KMS-11 (cell line): ENCODE results near the gene CMC4.
A peak's percentile ranks its signal among the peaks of the same experiment; 100 is the strongest.

ENCODE experiments used
- H2AFZ ChIP-seq: fragments of 200-600 bp; sonication (generic); 2 replicates; pipeline ENCODE4 v1.6.1; 2016; ENCODE audit warnings: antibody characterized with exemption, mixed run types, low read depth
- H3K27ac ChIP-seq: fragments of 200-600 bp; sonication (generic); 2 replicates; pipeline ENCODE4 v1.6.1; 2016; ENCODE audit warnings: mild to moderate bottlenecking, mixed run types
- H3K27me3 ChIP-seq: fragments of 200-600 bp; sonication (generic); 2 replicates; pipeline ENCODE4 v1.6.1; 2017; ENCODE audit warnings: mild to moderate bottlenecking, low read depth, mixed run types, moderate library complexity; ENCODE audit not compliant: insufficient read depth
- H3K36me3 ChIP-seq: fragments of 200-600 bp; sonication (generic); 2 replicates; pipeline ENCODE4 v1.6.1; 2017; ENCODE audit warnings: mild to moderate bottlenecking, mixed run types; ENCODE audit not compliant: insufficient read depth
- H3K4me1 ChIP-seq: fragments of 200-600 bp; sonication (generic); 2 replicates; pipeline ENCODE4 v1.6.1; 2016; ENCODE audit warnings: mild to moderate bottlenecking, low read depth, mixed run types; ENCODE audit not compliant: poor library complexity, severe bottlenecking
- H3K4me2 ChIP-seq: fragments of 200-600 bp; sonication (generic); 2 replicates; pipeline ENCODE4 v1.7.0; 2016; ENCODE audit warnings: mild to moderate bottlenecking, mixed run types
- H3K4me3 ChIP-seq: fragments of 200-600 bp; sonication (generic); IDR thresholded peaks from 2 replicates; pipeline ENCODE4 v1.6.1; 2017; ENCODE audit warnings: low read depth, low read length, mixed read lengths; ENCODE audit not compliant: insufficient read depth
- H3K79me2 ChIP-seq: fragments of 200-600 bp; sonication (generic); 2 replicates; pipeline ENCODE4 v1.6.1; 2016; ENCODE audit warnings: low read depth, mixed run types; ENCODE audit not compliant: insufficient read depth
- H3K9ac ChIP-seq: fragments of 200-600 bp; sonication (generic); 2 replicates; pipeline ENCODE4 v1.6.1; 2016; ENCODE audit warnings: mild to moderate bottlenecking, mixed run types
- H4K20me1 ChIP-seq: fragments of 200-600 bp; sonication (generic); 2 replicates; pipeline ENCODE4 v1.6.1; 2016; ENCODE audit warnings: mild to moderate bottlenecking, mixed run types; ENCODE audit not compliant: insufficient read depth
- CTCF ChIP-seq: fragments of 200-600 bp; sonication (generic); conservative IDR thresholded peaks from 2 replicates; pipeline ENCODE4 v1.6.1; 2017; ENCODE audit warnings: low read depth, mild to moderate bottlenecking, antibody characterized with exemption, low read length, moderate library complexity, mixed read lengths

The CMC4 gene

GRCh38 chrX:155053656-155054055 is 17.3 kb downstream of the CMC4 start:
- no peak for TF ChIP-seq CTCF
- no peak overlapping the region for H3K9ac ChIP-seq
- no peaks in the 10 kb centered on the region for H3K27me3 ChIP-seq
- no peaks in the 10 kb centered on the region for H3K79me2 ChIP-seq
- no peaks in the 10 kb centered on the region for H3K36me3 ChIP-seq
- H3K4me3 ChIP-seq, result no peak overlapping the region
- H3K4me1 ChIP-seq, result no peaks in the 10 kb centered on the region
- no peaks in the 10 kb centered on the region for H4K20me1 ChIP-seq
- H3K4me2 ChIP-seq, result no peak overlapping the region
- H3K27ac ChIP-seq, result no peak overlapping the region
- H2AFZ ChIP-seq, result no peak overlapping the region

- H3K4me3 ChIP-seq, result no peak overlapping the region
- no peaks in the 10 kb centered on the region for H3K4me1 ChIP-seq
- H3K27me3 ChIP-seq, result no peaks in the 10 kb centered on the region
- H3K4me2 ChIP-seq, result no peak overlapping the region
- no peak overlapping the region for H2AFZ ChIP-seq
- TF ChIP-seq CTCF, result no peak
- H3K36me3 ChIP-seq, result no peaks in the 10 kb centered on the region
- no peak overlapping the region for H3K9ac ChIP-seq
- no peaks in the 10 kb centered on the region for H3K79me2 ChIP-seq
- no peak overlapping the region for H3K27ac ChIP-seq
- H4K20me1 ChIP-seq, result no peaks in the 10 kb centered on the region
Measured at GRCh38 chrX:155052738-155053498, 18.0 kb downstream of the CMC4 start.

GRCh38 chrX:155048977-155049619 is 21.8 kb downstream of the CMC4 start:
- Histone ChIP-seq H3K27ac (no peak overlapping the region), H3K4me3 (no peak overlapping the region), H4K20me1 (no peaks in the 10 kb centered on the region), H3K9ac (no peak overlapping the region), H3K4me2 (no peak overlapping the region), H3K4me1 (no peaks in the 10 kb centered on the region), H2AFZ (no peak overlapping the region), H3K79me2 (no peaks in the 10 kb centered on the region), H3K27me3 (no peaks in the 10 kb centered on the region), H3K36me3 (no peaks in the 10 kb centered on the region)
- peak; percentile 71 for TF ChIP-seq CTCF

- no peak overlapping the region for H3K27ac ChIP-seq
Measured at GRCh38 chrX:155046811-155047528, 24.0 kb downstream of the CMC4 start.

More at GRCh38 chrX:155046811-155047528, 24.0 kb downstream of the CMC4 start:
- H3K4me3 ChIP-seq, result no peak overlapping the region
- H3K9ac ChIP-seq, result no peak overlapping the region
- no peaks in the 10 kb centered on the region for H3K36me3 ChIP-seq
- no peaks in the 10 kb centered on the region for H3K27me3 ChIP-seq
- H4K20me1 ChIP-seq, result no peaks in the 10 kb centered on the region
- no peaks in the 10 kb centered on the region for H3K4me1 ChIP-seq
- H2AFZ ChIP-seq, result no peak overlapping the region
- no peaks in the 10 kb centered on the region for H3K79me2 ChIP-seq
- no peak for TF ChIP-seq CTCF
- no peak overlapping the region for H3K4me2 ChIP-seq
